Peyer's patch (tissue), 4 donors: ENCODE data around the gene KRT17.

Experiments used
- POLR2A ChIP-seq, 2 donors: fragments of 450-650 bp; IDR thresholded peaks; one replicate each; pipeline ENCODE4 v1.5.1; 2017; ENCODE audit warnings: antibody characterized with exemption in 2 of 2, mild to moderate bottlenecking in 2 of 2, moderate library complexity in 2 of 2
- TF ChIP-seq, protein P1 (sequence below), 6 experiments: fragments of 450-650 bp in 4 of 6; fragments of 200-600 bp in 2 of 6; sonication (generic) in 1 of 6; IDR thresholded peaks; one replicate each; pipeline ENCODE4 v1.5.1; 2017 to 2019; ENCODE audit warnings: antibody characterized with exemption in 6 of 6, mild to moderate bottlenecking in 3 of 6, moderate library complexity in 1 of 6

DNA sequence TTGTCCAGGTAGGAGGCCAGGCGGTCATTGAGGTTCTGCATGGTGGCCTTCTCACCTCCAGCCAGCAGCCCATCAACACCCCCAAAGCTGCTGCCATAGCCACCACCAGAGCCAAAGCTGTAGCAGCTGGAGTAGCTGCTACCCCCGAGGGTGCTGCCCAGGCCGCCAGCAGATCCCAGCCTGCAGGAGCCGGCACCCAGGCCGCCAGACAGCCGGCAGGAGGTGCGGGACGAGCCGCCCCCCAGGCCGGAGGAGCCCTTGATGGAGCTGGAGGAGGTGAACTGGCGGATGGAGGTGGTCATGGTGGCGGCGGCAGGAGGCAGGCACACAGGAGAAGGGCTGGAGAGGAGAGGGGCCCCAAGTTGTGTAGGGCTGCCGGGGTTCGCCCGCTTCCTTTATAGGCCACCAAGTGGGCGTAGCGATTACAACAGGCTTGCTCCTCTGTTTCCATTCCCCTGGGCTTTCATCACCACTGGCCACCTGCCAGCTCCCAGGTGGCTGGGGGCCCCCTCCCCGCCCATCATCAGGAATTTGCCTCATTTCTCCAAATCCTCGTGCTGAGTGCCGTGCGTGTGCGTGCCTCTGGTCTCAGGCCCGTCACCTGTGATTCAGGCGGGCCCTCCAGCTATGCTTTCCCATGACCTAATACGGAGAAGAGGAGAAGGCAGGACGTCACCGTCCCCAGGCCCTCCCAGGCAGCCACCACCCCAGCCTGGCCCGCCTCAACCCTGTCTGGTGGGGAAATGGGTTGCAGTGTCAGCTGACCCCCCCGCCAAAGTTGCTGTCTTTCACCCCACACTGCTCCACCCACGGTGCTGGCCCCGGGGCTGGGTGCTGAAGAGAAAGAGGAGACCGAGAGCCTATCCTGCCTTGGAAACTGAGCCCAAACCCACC is at the start of gene KRT17:
- TF ChIP-seq, protein P1, sequence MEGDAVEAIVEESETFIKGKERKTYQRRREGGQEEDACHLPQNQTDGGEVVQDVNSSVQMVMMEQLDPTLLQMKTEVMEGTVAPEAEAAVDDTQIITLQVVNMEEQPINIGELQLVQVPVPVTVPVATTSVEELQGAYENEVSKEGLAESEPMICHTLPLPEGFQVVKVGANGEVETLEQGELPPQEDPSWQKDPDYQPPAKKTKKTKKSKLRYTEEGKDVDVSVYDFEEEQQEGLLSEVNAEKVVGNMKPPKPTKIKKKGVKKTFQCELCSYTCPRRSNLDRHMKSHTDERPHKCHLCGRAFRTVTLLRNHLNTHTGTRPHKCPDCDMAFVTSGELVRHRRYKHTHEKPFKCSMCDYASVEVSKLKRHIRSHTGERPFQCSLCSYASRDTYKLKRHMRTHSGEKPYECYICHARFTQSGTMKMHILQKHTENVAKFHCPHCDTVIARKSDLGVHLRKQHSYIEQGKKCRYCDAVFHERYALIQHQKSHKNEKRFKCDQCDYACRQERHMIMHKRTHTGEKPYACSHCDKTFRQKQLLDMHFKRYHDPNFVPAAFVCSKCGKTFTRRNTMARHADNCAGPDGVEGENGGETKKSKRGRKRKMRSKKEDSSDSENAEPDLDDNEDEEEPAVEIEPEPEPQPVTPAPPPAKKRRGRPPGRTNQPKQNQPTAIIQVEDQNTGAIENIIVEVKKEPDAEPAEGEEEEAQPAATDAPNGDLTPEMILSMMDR (IDR thresholded peaks at IDR 0.05): no peak
- TF ChIP-seq POLR2A (IDR thresholded peaks at IDR 0.05): no peak
